ENCODE results near the gene RCE1. TPM values are rescaled to one million over a fixed set of nuclear protein-coding genes. Genes with fewer than 3 reads are reported as not detected.

The RCE1 gene
- total RNA-seq, 1 donor from 2014 or later, result 14.1 TPM

DNA sequence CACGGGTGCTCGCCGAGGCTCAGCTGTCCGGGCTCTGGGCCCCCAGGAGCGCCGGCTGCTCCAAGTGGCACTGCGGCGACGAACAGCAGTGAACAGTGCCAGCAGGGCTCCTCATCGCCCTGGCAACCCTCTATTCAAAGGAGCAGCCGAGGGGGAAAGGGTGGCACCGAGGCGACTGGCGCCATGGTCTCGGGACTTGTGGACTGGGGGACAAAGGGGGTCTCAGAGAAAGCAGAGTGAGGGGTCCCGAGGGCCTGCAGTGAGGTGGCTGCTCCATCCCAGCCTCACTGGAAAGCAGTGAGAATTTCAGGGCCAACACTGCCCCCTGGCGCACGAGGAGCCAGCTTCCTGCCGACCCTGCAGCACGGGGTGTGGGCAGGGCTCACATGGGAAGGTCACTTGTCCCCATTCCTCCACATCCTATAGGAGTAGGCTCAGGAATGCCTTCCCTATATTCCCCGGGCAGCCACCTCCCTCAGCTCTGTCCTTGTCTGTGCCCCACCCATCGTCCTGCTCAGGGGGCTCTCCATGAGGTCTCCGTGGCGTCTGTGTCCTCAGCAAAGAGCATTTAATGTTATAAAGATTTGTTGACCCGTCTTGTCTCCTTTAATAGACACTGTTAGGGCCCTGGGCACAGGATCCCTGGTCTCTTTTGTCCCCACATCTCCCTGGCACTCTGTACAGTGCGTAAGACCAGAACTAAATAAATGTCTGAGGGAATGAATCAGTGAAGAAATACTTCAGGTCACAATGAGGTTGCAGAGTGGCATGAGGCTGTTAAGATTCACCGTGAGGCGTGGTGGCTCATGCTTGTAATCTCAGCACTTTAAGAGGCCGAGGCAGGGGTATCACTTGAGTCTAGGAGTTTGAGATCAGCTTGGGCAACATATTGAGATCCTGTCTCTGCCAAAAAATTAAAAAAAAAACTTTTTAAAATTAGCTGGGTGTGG, 40.0 kb downstream of the RCE1 start:
- no peaks in the 10 kb centered on the region for H3K27me3 ChIP-seq (ENCODE audit: control insufficient read depth in 3 of 3, insufficient read depth in 3 of 3, low read length in 3 of 3)
- peak overlapping the region in 2 of 3 donors; percentile 34 to 69 for H3K9ac ChIP-seq (ENCODE audit: low read depth in 1 of 3, low read length in 3 of 3)
- H3K4me3 ChIP-seq (ENCODE audit: low read length in 3 of 3), result peak overlapping the region in 2 of 3 donors; percentile 56 to 64
- H3K4me1 ChIP-seq (ENCODE audit: control insufficient read depth in 3 of 3, insufficient read depth in 3 of 3, low read length in 3 of 3), result peaks cover 28 to 51% (median 45%) of the 10 kb centered on the region in 3 donors
- H3K9me3 ChIP-seq (ENCODE audit: control insufficient read depth in 3 of 3, low read length in 3 of 3), result no peaks in the 10 kb centered on the region
- no peaks in the 10 kb centered on the region for H3K36me3 ChIP-seq (ENCODE audit: control insufficient read depth in 3 of 3, insufficient read depth in 3 of 3, low read length in 3 of 3)
- H3K27ac ChIP-seq (ENCODE audit: low read depth, low read length), result no peak overlapping the region

DNA sequence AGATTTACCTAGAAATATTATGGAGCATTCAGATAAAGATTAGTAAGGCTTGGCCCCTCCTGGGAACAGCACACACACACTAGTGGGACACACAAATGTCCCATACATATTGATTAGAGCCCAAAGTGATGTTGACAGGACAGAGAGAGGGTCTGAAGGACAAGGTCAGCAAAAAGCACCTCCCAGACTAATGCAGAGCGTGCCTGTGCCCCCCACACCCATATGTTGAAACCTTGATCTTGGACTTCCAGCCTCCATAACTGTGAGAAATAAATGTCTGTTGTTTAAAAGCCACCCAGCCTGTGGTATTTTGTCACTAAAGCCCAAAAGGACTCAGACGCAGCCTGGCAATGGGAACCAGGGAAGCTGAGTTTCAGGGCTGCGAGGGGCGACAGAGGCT, 41.2 kb downstream of the RCE1 start:
- H3K9me3 ChIP-seq (ENCODE audit: control insufficient read depth in 3 of 3, low read length in 3 of 3), result no peaks in the 10 kb centered on the region
- no peak overlapping the region for H3K4me3 ChIP-seq (ENCODE audit: low read length in 3 of 3)
- no peaks in the 10 kb centered on the region for H3K36me3 ChIP-seq (ENCODE audit: control insufficient read depth in 3 of 3, insufficient read depth in 3 of 3, low read length in 3 of 3)
- peaks cover 28 to 45% (median 45%) of the 10 kb centered on the region in 3 donors for H3K4me1 ChIP-seq (ENCODE audit: control insufficient read depth in 3 of 3, insufficient read depth in 3 of 3, low read length in 3 of 3)
- no peak overlapping the region for H3K9ac ChIP-seq (ENCODE audit: low read depth in 1 of 3, low read length in 3 of 3)
- no peak overlapping the region for H3K27ac ChIP-seq (ENCODE audit: low read depth, low read length)
- no peaks in the 10 kb centered on the region for H3K27me3 ChIP-seq (ENCODE audit: control insufficient read depth in 3 of 3, insufficient read depth in 3 of 3, low read length in 3 of 3)

DNA sequence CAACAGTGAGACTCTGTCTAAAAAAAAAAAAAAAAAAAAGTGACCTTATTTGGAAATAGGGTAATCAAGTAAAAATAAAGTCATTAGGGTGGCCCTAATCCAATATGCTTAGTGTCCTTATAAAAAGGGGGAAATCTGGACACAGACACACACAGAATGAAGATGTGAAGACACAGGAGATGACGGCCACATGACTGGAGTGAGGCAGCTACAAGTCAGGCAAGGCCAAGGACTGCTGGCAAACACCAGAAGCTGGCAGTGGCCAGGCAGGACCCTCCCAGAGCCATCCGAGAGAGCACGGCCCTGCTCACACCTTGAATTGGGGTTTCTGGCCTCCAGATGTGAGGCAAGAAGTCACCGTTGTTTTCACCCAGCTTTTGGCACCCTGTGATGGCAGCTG, 42.2 kb downstream of the RCE1 start:
- Histone ChIP-seq H3K9ac (ENCODE audit: low read depth in 1 of 3, low read length in 3 of 3) (no peak overlapping the region), H3K4me3 (ENCODE audit: low read length in 3 of 3) (no peak overlapping the region), H3K9me3 (ENCODE audit: control insufficient read depth in 3 of 3, low read length in 3 of 3) (no peaks in the 10 kb centered on the region), H3K36me3 (ENCODE audit: control insufficient read depth in 3 of 3, insufficient read depth in 3 of 3, low read length in 3 of 3) (no peaks in the 10 kb centered on the region), H3K4me1 (ENCODE audit: control insufficient read depth in 3 of 3, insufficient read depth in 3 of 3, low read length in 3 of 3) (peaks cover 25 to 46% (median 44%) of the 10 kb centered on the region in 3 donors), H3K27ac (ENCODE audit: low read depth, low read length) (no peak overlapping the region), H3K27me3 (ENCODE audit: control insufficient read depth in 3 of 3, insufficient read depth in 3 of 3, low read length in 3 of 3) (no peaks in the 10 kb centered on the region)

- peaks cover 19 to 41% (median 39%) of the 10 kb centered on the region in 3 donors for H3K4me1 ChIP-seq (ENCODE audit: control insufficient read depth in 3 of 3, insufficient read depth in 3 of 3, low read length in 3 of 3)
- H3K9me3 ChIP-seq (ENCODE audit: control insufficient read depth in 3 of 3, low read length in 3 of 3), result no peaks in the 10 kb centered on the region
- no peaks in the 10 kb centered on the region for H3K36me3 ChIP-seq (ENCODE audit: control insufficient read depth in 3 of 3, insufficient read depth in 3 of 3, low read length in 3 of 3)
- H3K4me3 ChIP-seq (ENCODE audit: low read length in 3 of 3), result no peak overlapping the region
- H3K9ac ChIP-seq (ENCODE audit: low read depth in 1 of 3, low read length in 3 of 3), result no peak overlapping the region
- no peaks in the 10 kb centered on the region for H3K27me3 ChIP-seq (ENCODE audit: control insufficient read depth in 3 of 3, insufficient read depth in 3 of 3, low read length in 3 of 3)
- no peak overlapping the region for H3K27ac ChIP-seq (ENCODE audit: low read depth, low read length)
Observed at GRCh38 chr11:66885950-66886440, 42.8 kb downstream of the RCE1 start.

GRCh38 chr11:66886671-66887221, 43.5 kb downstream of the RCE1 start:
- no peaks in the 10 kb centered on the region for H3K27me3 ChIP-seq (ENCODE audit: control insufficient read depth in 3 of 3, insufficient read depth in 3 of 3, low read length in 3 of 3)
- H3K9me3 ChIP-seq (ENCODE audit: control insufficient read depth in 3 of 3, low read length in 3 of 3), result no peaks in the 10 kb centered on the region
- H3K4me3 ChIP-seq (ENCODE audit: low read length in 3 of 3), result peak overlapping the region in 1 of 3 donors; percentile 23
- H3K4me1 ChIP-seq (ENCODE audit: control insufficient read depth in 3 of 3, insufficient read depth in 3 of 3, low read length in 3 of 3), result peaks cover 17 to 35% (median 32%) of the 10 kb centered on the region in 3 donors
- no peak overlapping the region for H3K27ac ChIP-seq (ENCODE audit: low read depth, low read length)
- no peaks in the 10 kb centered on the region for H3K36me3 ChIP-seq (ENCODE audit: control insufficient read depth in 3 of 3, insufficient read depth in 3 of 3, low read length in 3 of 3)
- H3K9ac ChIP-seq (ENCODE audit: low read depth in 1 of 3, low read length in 3 of 3), result no peak overlapping the region

DNA sequence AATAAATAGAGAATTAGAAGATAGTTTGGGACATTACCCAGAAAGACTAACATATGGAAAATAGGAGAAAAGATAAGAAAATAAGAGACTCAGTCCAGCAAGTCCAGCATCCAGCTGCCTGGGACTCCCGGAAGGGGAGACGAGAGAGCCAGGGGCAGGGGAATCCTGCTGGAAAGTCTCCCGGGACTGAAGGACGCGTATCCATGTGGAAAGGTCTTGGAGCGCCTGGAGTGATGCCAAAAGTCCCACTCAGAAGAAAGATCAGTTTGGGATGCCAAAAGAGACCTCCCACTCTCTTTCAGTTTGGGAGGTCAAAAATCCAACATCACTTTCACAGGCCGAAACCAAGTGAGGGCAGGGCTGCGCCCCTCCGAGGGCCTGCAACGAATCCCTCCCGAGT, 44.3 kb downstream of the RCE1 start:
- no peak overlapping the region for H3K27ac ChIP-seq (ENCODE audit: low read depth, low read length)
- no peaks in the 10 kb centered on the region for H3K36me3 ChIP-seq (ENCODE audit: control insufficient read depth in 3 of 3, insufficient read depth in 3 of 3, low read length in 3 of 3)
- H3K9me3 ChIP-seq (ENCODE audit: control insufficient read depth in 3 of 3, low read length in 3 of 3), result no peaks in the 10 kb centered on the region
- no peak overlapping the region for H3K9ac ChIP-seq (ENCODE audit: low read depth in 1 of 3, low read length in 3 of 3)
- no peaks in the 10 kb centered on the region for H3K27me3 ChIP-seq (ENCODE audit: control insufficient read depth in 3 of 3, insufficient read depth in 3 of 3, low read length in 3 of 3)
- H3K4me3 ChIP-seq (ENCODE audit: low read length in 3 of 3), result no peak overlapping the region
- H3K4me1 ChIP-seq (ENCODE audit: control insufficient read depth in 3 of 3, insufficient read depth in 3 of 3, low read length in 3 of 3), result peaks cover 17 to 35% (median 30%) of the 10 kb centered on the region in 3 donors

DNA sequence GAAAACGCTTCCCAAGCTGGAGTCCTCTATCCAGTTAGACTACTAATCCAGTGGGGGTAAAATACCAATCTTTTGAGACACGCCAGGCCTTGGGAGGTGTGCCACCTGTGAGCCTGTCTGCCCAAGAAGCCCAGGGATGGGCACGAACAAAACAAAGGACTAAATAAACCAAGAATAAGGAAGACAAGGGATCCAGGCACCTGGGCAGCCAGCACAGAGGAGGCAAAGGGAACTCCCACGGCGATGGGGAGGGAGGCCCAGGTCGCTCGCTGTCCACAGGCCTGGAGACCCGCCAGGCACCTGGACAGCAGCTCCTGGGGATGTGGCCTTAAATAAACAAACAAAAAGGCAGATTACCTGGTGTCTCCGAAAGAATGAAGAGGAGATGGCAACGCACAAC, 45.0 kb downstream of the RCE1 start:
- Histone ChIP-seq H3K27me3 (ENCODE audit: control insufficient read depth in 3 of 3, insufficient read depth in 3 of 3, low read length in 3 of 3) (no peaks in the 10 kb centered on the region), H3K4me3 (ENCODE audit: low read length in 3 of 3) (no peak overlapping the region), H3K27ac (ENCODE audit: low read depth, low read length) (no peak overlapping the region), H3K4me1 (ENCODE audit: control insufficient read depth in 3 of 3, insufficient read depth in 3 of 3, low read length in 3 of 3) (peaks cover 11 to 33% (median 24%) of the 10 kb centered on the region in 3 donors), H3K9ac (ENCODE audit: low read depth in 1 of 3, low read length in 3 of 3) (no peak overlapping the region), H3K36me3 (ENCODE audit: control insufficient read depth in 3 of 3, insufficient read depth in 3 of 3, low read length in 3 of 3) (no peaks in the 10 kb centered on the region), H3K9me3 (ENCODE audit: control insufficient read depth in 3 of 3, low read length in 3 of 3) (no peaks in the 10 kb centered on the region)

DNA sequence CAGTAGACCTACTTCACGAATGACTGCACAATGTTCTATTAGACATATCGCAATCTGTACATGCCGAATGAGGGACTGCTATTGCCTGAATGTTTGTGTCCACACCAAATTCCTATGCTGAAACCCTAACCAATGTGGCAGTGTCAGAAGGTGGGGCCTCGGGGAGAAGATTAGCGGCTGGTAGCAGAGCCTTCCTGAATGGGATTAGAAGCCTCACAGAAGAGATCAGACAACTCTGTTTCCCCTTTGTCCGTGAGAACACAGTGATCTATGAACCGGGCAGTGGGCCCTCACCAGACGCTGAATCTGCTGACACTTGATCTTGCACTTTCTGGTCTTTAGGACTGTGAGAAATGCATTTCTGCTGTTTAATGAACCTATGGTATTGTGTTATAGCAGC, 46.7 kb downstream of the RCE1 start:
- no peaks in the 10 kb centered on the region for H3K27me3 ChIP-seq (ENCODE audit: control insufficient read depth in 3 of 3, insufficient read depth in 3 of 3, low read length in 3 of 3)
- no peaks in the 10 kb centered on the region for H3K9me3 ChIP-seq (ENCODE audit: control insufficient read depth in 3 of 3, low read length in 3 of 3)
- H3K4me1 ChIP-seq (ENCODE audit: control insufficient read depth in 3 of 3, insufficient read depth in 3 of 3, low read length in 3 of 3), result peaks cover 9 to 30% (median 21%) of the 10 kb centered on the region in 3 donors
- H3K4me3 ChIP-seq (ENCODE audit: low read length in 3 of 3), result no peak overlapping the region
- no peak overlapping the region for H3K27ac ChIP-seq (ENCODE audit: low read depth, low read length)
- H3K36me3 ChIP-seq (ENCODE audit: control insufficient read depth in 3 of 3, insufficient read depth in 3 of 3, low read length in 3 of 3), result no peaks in the 10 kb centered on the region
- H3K9ac ChIP-seq (ENCODE audit: low read depth in 1 of 3, low read length in 3 of 3), result peak overlapping the region in 1 of 3 donors; percentile 33

DNA sequence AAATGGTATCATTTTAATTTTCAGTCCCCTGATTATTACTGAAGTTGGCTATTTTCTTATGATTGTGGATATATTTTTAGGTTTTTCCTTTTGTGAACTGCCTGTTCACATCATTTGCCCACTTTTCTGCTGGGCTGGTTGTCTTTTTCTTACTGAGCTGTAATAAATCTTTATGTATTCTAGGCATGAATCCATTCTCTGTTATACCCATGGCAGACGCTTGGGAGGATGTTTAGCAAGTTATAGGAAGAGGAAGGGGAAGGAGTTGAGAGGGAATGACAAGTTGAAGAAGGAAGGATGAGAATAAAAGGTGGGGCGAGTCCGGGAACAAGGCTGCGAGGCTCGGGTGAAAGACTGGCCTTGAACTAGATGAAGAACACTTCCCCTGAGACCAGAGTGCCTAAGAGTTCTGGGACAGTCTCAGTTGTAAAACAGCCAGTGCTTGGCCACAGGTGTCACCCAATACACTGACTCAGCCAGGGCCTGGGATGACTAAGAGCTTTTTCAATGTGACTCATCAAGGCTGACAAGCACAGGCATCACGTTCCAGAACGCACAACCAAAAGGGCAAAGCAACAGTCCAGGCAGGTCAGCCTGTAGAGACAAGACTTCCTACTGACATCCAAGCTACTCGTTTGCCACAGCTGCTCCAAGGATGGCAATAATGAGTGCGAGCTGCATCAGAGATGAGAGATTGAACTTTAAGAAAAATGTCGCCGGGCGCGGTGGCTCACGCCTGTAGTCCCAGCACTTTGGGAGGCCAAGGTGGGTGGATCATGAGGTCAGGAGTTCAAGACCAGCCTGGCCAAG, 48.8 kb downstream of the RCE1 start:
- H3K4me1 ChIP-seq (ENCODE audit: control insufficient read depth in 3 of 3, insufficient read depth in 3 of 3, low read length in 3 of 3), result peaks cover under 1 to 20% (median 12%) of the 10 kb centered on the region in 3 donors
- H3K4me3 ChIP-seq (ENCODE audit: low read length in 3 of 3), result no peak overlapping the region
- H3K27me3 ChIP-seq (ENCODE audit: control insufficient read depth in 3 of 3, insufficient read depth in 3 of 3, low read length in 3 of 3), result no peaks in the 10 kb centered on the region
- no peak overlapping the region for H3K9ac ChIP-seq (ENCODE audit: low read depth in 1 of 3, low read length in 3 of 3)
- no peaks in the 10 kb centered on the region for H3K36me3 ChIP-seq (ENCODE audit: control insufficient read depth in 3 of 3, insufficient read depth in 3 of 3, low read length in 3 of 3)
- H3K9me3 ChIP-seq (ENCODE audit: control insufficient read depth in 3 of 3, low read length in 3 of 3), result no peaks in the 10 kb centered on the region
- peak overlapping the region; percentile 31 for H3K27ac ChIP-seq (ENCODE audit: low read depth, low read length)

Data from skeletal muscle tissue (tissue), 4 donors.